ENCODE results near the gene C1orf122.
"Not testable (repeated sequence)": the region's sequence is repeated elsewhere in the genome, so short reads cannot be mapped to it uniquely, and the experiment has no call there.

The C1orf122 gene

DNA sequence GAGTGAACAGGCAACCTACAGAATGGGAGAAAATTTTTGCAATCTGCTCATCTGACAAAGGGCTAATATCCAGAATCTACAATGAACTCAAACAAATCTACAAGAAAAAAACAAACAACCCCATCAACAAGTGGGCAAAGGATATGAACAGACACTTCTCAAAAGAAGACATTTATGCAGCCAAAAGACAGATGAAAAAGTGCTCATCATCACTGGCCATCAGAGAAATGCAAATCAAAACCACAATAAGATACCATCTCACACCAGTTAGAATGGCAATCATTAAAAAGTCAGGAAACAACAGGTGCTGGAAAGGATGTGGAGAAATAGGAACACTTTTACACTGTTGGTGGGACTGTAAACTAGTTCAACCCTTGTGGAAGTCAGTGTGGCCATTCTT lies 36.1 kb upstream of the C1orf122 start:
- not testable (repeated sequence) for H3K4me3 ChIP-seq (ENCODE audit: low read depth in 1 of 5, low read length in 5 of 5); H3K9ac ChIP-seq (ENCODE audit: low read length in 5 of 5); H3K27ac ChIP-seq (ENCODE audit: low read depth, low read length); H3K4me1 ChIP-seq (ENCODE audit: control insufficient read depth in 5 of 5, insufficient read depth in 5 of 5, low read length in 5 of 5); H3K36me3 ChIP-seq (ENCODE audit: control insufficient read depth in 5 of 5, insufficient read depth in 5 of 5, low read length in 5 of 5); H3K9me3 ChIP-seq (ENCODE audit: control insufficient read depth in 5 of 5, low read length in 5 of 5)
- H3K27me3 ChIP-seq (ENCODE audit: control insufficient read depth in 5 of 5, insufficient read depth in 4 of 5, low read length in 5 of 5) = peaks cover 4 to 15% (median 7%) of the 10 kb centered on the region in 5 donors

DNA sequence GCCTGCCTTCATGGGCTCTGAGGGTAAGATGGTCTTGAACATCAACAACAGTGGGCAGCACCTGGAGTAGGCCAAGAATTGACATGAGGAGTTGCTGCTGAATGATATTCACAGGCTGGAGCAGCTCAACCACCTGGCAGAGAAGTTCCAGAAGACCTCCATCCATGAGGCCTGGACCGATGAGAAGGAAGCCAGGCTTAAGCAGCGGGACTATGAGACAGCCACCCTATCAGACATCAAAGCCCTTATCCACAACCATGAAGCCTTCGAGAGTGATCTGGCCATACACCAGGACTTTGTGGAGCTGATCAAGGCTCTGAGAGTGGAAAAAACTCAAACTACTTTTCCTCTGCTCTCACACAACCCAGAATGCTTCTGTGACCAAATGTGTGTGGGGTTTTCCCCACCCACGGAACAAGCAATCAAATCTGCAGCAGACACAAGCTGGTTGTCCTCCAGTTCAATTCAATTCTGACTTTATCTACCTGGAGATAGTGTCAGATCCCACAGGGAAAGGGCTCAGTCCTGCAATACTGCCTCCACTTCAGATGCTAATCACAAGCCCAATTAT lies 30.6 kb upstream of the C1orf122 start:
- H3K4me1 ChIP-seq (ENCODE audit: control insufficient read depth in 5 of 5, insufficient read depth in 5 of 5, low read length in 5 of 5) = no peaks in the 10 kb centered on the region
- no peak overlapping the region for H3K9ac ChIP-seq (ENCODE audit: low read length in 5 of 5)
- no peaks in the 10 kb centered on the region for H3K36me3 ChIP-seq (ENCODE audit: control insufficient read depth in 5 of 5, insufficient read depth in 5 of 5, low read length in 5 of 5)
- H3K27me3 ChIP-seq (ENCODE audit: control insufficient read depth in 5 of 5, insufficient read depth in 4 of 5, low read length in 5 of 5) = peaks cover 0 to 18% (median 6%) of the 10 kb centered on the region in 5 donors
- peaks cover 0 to 9% (median 0%) of the 10 kb centered on the region in 5 donors for H3K9me3 ChIP-seq (ENCODE audit: control insufficient read depth in 5 of 5, low read length in 5 of 5)
- no peak overlapping the region for H3K27ac ChIP-seq (ENCODE audit: low read depth, low read length)
- H3K4me3 ChIP-seq (ENCODE audit: low read depth in 1 of 5, low read length in 5 of 5) = no peak overlapping the region

DNA sequence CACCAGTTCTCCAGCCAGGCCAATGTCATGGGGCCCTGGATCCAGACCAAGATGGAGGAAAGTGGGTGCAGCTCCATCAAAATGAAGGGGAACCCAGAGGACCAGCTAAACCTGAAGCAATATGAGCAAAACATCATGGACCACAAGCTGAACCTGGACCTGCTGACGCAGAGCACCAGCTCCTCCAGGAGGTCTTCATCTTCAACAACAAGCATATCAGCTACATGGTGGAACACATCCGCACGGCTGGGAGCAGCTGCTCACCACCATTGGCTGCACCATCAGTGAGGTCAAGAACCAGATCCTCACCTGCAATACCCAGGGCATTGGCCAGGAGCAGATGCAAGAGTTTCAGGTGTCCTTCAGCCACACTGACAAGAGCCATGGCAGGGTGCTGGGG lies 28.9 kb upstream of the C1orf122 start:
- Histone ChIP-seq H3K27ac (ENCODE audit: low read depth, low read length) (no peak overlapping the region), H3K4me1 (ENCODE audit: control insufficient read depth in 5 of 5, insufficient read depth in 5 of 5, low read length in 5 of 5) (no peaks in the 10 kb centered on the region), H3K27me3 (ENCODE audit: control insufficient read depth in 5 of 5, insufficient read depth in 4 of 5, low read length in 5 of 5) (peaks cover 0 to 18% (median 6%) of the 10 kb centered on the region in 5 donors), H3K9ac (ENCODE audit: low read length in 5 of 5) (no peak overlapping the region), H3K36me3 (ENCODE audit: control insufficient read depth in 5 of 5, insufficient read depth in 5 of 5, low read length in 5 of 5) (no peaks in the 10 kb centered on the region), H3K9me3 (ENCODE audit: control insufficient read depth in 5 of 5, low read length in 5 of 5) (peaks cover 0 to 1% (median 0%) of the 10 kb centered on the region in 5 donors), H3K4me3 (ENCODE audit: low read depth in 1 of 5, low read length in 5 of 5) (no peak overlapping the region)

DNA sequence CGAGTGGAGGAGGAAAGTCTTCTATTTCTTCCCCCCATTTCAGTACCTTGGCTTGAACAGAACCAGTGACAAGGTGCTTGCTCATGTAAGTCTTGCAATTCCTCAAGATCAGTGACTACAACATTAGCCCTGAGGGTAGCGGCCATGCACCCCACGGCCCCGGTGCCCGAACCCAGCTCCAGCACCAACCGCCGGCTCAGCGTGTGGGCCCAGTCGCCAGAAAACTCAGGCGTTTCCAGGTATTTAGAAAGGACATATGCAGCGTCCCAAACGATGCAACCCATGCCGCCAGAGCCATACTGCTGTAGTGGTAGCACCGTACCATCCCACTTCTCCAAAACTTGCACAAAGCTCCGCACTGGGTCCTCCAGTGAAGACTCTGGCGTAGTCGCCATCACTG lies 25.1 kb upstream of the C1orf122 start:
- H3K9me3 ChIP-seq (ENCODE audit: control insufficient read depth in 5 of 5, low read length in 5 of 5) = no peaks in the 10 kb centered on the region
- H3K9ac ChIP-seq (ENCODE audit: low read length in 5 of 5) = no peak overlapping the region
- no peaks in the 10 kb centered on the region for H3K36me3 ChIP-seq (ENCODE audit: control insufficient read depth in 5 of 5, insufficient read depth in 5 of 5, low read length in 5 of 5)
- H3K27ac ChIP-seq (ENCODE audit: low read depth, low read length) = no peak overlapping the region
- H3K4me3 ChIP-seq (ENCODE audit: low read depth in 1 of 5, low read length in 5 of 5) = no peak overlapping the region
- peaks cover 6 to 16% (median 6%) of the 10 kb centered on the region in 5 donors for H3K27me3 ChIP-seq (ENCODE audit: control insufficient read depth in 5 of 5, insufficient read depth in 4 of 5, low read length in 5 of 5)
- no peaks in the 10 kb centered on the region for H3K4me1 ChIP-seq (ENCODE audit: control insufficient read depth in 5 of 5, insufficient read depth in 5 of 5, low read length in 5 of 5)

DNA sequence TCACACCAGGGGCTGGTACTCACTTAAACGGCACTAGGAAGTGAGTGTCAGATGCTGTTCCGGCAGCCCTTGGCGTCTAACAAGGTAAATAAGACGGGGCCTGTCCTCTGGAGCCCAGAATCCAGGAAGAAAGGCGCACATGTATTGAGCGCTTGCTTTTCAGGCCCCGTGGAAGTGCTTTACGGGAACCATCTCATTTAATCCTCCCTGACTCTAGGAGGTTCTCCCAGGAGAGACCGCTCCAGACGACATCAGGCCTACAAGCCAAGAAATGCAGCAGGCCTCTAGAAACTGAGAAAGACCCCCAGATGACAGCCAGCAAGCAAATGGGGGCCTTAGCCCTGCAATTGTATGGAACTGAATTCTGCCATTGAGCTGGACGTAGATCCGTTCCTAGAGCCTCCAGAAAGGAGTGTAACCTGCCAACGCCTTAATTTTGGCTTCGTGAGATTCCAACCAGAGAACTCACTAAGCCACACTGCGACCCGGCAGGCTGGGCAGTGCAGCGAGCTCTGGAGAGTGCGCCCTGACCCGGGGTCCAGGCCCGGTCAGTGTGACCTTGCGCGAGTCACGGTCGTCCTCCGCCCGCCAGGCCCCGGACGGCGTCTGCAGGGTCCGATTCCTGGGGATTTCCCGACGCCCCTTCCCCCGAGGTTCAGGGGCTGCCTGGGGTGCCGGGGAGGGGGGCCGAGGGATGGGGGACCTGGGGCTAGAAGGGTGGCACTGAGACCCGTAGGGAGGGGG lies 14.5 kb upstream of the C1orf122 start:
- Histone ChIP-seq H3K4me3 (ENCODE audit: low read depth in 1 of 5, low read length in 5 of 5) (peak overlapping the region in 3 of 5 donors; percentile 11 to 17 (median 17)), H3K27ac (ENCODE audit: low read depth, low read length) (no peak overlapping the region), H3K9me3 (ENCODE audit: control insufficient read depth in 5 of 5, low read length in 5 of 5) (no peaks in the 10 kb centered on the region), H3K9ac (ENCODE audit: low read length in 5 of 5) (no peak overlapping the region), H3K27me3 (ENCODE audit: control insufficient read depth in 5 of 5, insufficient read depth in 4 of 5, low read length in 5 of 5) (peaks cover 4 to 14% (median 9%) of the 10 kb centered on the region in 5 donors), H3K36me3 (ENCODE audit: control insufficient read depth in 5 of 5, insufficient read depth in 5 of 5, low read length in 5 of 5) (no peaks in the 10 kb centered on the region), H3K4me1 (ENCODE audit: control insufficient read depth in 5 of 5, insufficient read depth in 5 of 5, low read length in 5 of 5) (peaks cover 1 to 24% (median 15%) of the 10 kb centered on the region in 5 donors)

DNA sequence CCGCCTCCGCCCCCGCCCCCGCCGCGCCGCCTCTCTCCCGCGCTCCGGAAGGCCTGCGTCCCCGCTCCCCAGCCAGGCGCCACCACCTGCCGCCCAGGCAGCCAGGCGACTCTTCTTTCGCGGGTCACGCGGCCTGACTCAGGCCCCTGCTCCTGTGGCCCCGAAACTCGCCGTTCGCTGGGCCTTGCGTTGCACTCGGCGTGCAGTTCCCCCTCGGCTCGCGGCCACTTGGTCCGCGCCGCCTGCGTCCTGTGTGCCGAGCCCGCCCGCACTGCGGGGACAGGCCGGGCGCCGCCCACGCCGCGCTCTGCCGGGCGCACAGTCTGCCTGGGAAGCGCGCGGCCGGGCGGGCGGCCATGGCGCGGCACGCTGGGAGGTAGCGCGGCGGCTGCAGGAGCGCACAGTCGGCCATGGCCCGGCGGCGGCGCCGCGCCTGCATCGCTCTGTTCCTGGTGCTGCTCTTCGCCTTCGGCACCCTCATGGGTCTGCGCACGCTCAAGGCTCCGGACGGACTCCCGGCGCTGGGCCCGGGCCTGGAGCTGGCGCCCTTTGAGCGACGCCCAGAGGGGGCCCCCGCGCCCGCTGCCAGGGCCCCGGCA lies 13.7 kb upstream of the C1orf122 start, which contains the start of gene MANEAL:
Gene MANEAL, plus strand, starts transcription at position 75 of the 599 bp plus-strand sequence. Its CDS starts 336 bp downstream, at position 411.
- peaks cover 3 to 11% (median 4%) of the 10 kb centered on the region in 5 donors for H3K27me3 ChIP-seq (ENCODE audit: control insufficient read depth in 5 of 5, insufficient read depth in 4 of 5, low read length in 5 of 5)
- no peaks in the 10 kb centered on the region for H3K36me3 ChIP-seq (ENCODE audit: control insufficient read depth in 5 of 5, insufficient read depth in 5 of 5, low read length in 5 of 5)
- no peak within 1 kb of the TSS for H3K9ac ChIP-seq (ENCODE audit: low read length in 5 of 5)
- H3K9me3 ChIP-seq (ENCODE audit: control insufficient read depth in 5 of 5, low read length in 5 of 5) = no peaks in the 10 kb centered on the region
- peak within 1 kb of the TSS; percentile 44 to 75 (median 69) for H3K4me3 ChIP-seq (ENCODE audit: low read depth in 1 of 5, low read length in 5 of 5)
- H3K4me1 ChIP-seq (ENCODE audit: control insufficient read depth in 5 of 5, insufficient read depth in 5 of 5, low read length in 5 of 5) = peaks cover 1 to 24% (median 15%) of the 10 kb centered on the region in 5 donors
- H3K27ac ChIP-seq (ENCODE audit: low read depth, low read length) = no peak within 1 kb of the TSS

DNA sequence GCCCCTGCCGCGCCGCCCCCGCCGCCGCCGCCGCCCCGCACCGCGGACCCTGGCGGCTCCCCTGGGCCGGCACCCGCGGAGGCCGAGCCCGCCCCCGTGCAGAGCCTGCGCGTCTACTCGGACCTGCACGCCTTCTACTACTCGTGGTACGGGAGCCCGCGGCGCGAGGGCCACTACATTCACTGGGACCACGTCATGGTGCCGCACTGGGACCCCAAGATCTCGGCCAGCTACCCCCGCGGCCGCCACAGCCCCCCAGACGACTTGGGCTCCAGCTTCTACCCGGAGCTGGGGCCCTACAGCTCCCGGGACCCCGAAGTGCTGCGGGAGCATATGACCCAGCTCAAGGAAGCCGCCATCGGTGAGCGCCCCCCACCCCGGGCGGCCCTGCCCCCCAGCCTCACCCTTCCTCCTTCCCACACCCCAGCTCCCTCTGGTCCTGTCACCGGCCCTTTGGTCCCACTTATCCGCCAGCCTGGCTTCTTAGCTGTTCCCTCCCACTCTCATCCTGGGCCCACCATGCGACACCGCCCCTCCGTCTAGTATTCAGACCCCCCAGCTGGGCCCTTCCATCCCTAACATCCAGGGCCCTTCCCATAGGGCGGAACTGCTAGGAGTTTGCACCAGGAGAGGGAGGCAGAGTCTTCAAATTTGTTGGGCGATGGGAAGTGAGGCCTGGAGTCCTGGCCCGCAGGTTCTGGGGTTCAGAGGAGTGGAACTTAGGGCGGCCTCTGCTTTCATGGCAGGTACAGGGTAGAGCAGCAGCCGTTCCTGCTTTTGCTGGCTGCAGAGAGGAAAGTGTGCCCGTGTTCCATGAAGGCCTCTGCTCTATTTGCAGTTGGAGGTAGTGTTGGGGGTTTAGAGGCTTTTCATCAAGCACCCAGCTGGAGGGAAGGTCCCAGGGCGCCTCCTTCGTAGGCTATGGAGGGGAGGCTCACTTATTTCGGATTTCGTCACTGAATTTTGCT lies 12.9 kb upstream of the C1orf122 start:
- Histone ChIP-seq H3K27me3 (ENCODE audit: control insufficient read depth in 5 of 5, insufficient read depth in 4 of 5, low read length in 5 of 5) (peaks cover 0 to 11% (median 4%) of the 10 kb centered on the region in 5 donors), H3K36me3 (ENCODE audit: control insufficient read depth in 5 of 5, insufficient read depth in 5 of 5, low read length in 5 of 5) (peaks cover 0 to 7% (median 5%) of the 10 kb centered on the region in 5 donors), H3K4me3 (ENCODE audit: low read depth in 1 of 5, low read length in 5 of 5) (peak overlapping the region in 4 of 5 donors; percentile 39 to 75 (median 56)), H3K4me1 (ENCODE audit: control insufficient read depth in 5 of 5, insufficient read depth in 5 of 5, low read length in 5 of 5) (peaks cover 1 to 24% (median 15%) of the 10 kb centered on the region in 5 donors), H3K9me3 (ENCODE audit: control insufficient read depth in 5 of 5, low read length in 5 of 5) (no peaks in the 10 kb centered on the region), H3K9ac (ENCODE audit: low read length in 5 of 5) (no peak overlapping the region), H3K27ac (ENCODE audit: low read depth, low read length) (no peak overlapping the region)

DNA sequence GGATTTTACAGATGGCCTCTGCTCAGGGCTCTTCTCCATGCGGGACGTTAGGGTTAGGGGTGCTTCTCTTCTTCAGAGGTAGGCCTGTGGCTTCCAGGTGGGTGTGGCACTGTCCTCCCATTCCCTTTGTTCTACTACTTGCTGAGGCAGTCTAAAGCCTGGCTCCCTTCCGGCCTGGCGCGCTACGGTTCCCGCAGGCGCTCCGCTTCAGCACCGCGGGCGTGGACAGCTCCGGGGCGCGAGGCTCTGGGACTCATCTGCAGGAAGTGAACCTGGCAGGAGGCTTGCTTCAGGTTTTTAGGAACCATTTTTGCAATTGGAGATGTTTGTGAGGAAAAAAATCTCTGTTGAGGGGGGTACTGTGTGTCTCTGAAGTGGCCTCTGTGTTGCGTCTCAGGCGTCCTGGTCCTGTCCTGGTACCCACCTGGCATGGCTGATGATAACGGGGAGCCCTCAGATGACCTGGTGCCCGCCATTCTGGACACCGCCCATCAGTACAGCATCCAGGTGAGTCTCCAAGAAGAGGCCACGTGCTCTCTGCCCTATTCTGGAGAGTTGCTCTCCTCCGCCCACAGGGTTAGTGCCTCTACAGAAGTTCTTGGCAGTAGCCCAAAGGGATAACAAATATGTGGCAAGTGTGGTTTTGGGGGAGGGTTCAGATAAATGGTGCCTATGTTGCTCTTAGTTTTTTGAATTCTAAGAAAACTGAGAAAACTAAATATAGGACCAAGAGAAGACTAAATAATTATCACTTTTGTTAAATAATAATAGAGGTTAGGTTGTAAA lies 12.1 kb upstream of the C1orf122 start:
- H3K36me3 ChIP-seq (ENCODE audit: control insufficient read depth in 5 of 5, insufficient read depth in 5 of 5, low read length in 5 of 5) = peaks cover 0 to 16% (median 12%) of the 10 kb centered on the region in 5 donors
- H3K4me3 ChIP-seq (ENCODE audit: low read depth in 1 of 5, low read length in 5 of 5) = peak overlapping the region in 3 of 5 donors; percentile 44 to 75 (median 69)
- peaks cover 1 to 24% (median 15%) of the 10 kb centered on the region in 5 donors for H3K4me1 ChIP-seq (ENCODE audit: control insufficient read depth in 5 of 5, insufficient read depth in 5 of 5, low read length in 5 of 5)
- peaks cover 0 to 9% (median 4%) of the 10 kb centered on the region in 5 donors for H3K27me3 ChIP-seq (ENCODE audit: control insufficient read depth in 5 of 5, insufficient read depth in 4 of 5, low read length in 5 of 5)
- no peak overlapping the region for H3K27ac ChIP-seq (ENCODE audit: low read depth, low read length)
- no peak overlapping the region for H3K9ac ChIP-seq (ENCODE audit: low read length in 5 of 5)
- no peaks in the 10 kb centered on the region for H3K9me3 ChIP-seq (ENCODE audit: control insufficient read depth in 5 of 5, low read length in 5 of 5)
